Activated T-cell treated with anti-CD3 and anti-CD28 coated beads, Interleukin-2, amount 50 U/mL, for 24 hours (primary cell): Measurements from ENCODE around the gene TRDN.
"Not testable (repeated sequence)": the region's sequence is repeated elsewhere in the genome, so short reads cannot be mapped to it uniquely, and the experiment has no call there.

ENCODE experiments used
- DNase-seq: peaks from one replicate; pipeline ENCODE4 v3.0.0-alpha.2; 2020
- H3K27ac Mint-ChIP-seq: 2 replicates; pipeline ENCODE4 v1.8.0; 2020; ENCODE audit warnings: mild to moderate bottlenecking, mixed read lengths
- H3K27me3 Mint-ChIP-seq: 2 replicates; pipeline ENCODE4 v1.8.0; 2020; ENCODE audit warnings: mixed read lengths
- H3K36me3 Mint-ChIP-seq: 2 replicates; pipeline ENCODE4 v1.8.0; 2020; ENCODE audit warnings: low read depth, mixed read lengths
- H3K4me1 Mint-ChIP-seq: 2 replicates; pipeline ENCODE4 v1.8.0; 2020; ENCODE audit warnings: low read depth, mixed read lengths
- H3K4me3 Mint-ChIP-seq: 2 replicates; pipeline ENCODE4 v1.8.0; 2020; ENCODE audit warnings: mild to moderate bottlenecking, moderate library complexity, mixed read lengths
- H3K9me3 Mint-ChIP-seq: 2 replicates; pipeline ENCODE4 v1.8.0; 2020; ENCODE audit warnings: mixed read lengths

The TRDN gene

DNA sequence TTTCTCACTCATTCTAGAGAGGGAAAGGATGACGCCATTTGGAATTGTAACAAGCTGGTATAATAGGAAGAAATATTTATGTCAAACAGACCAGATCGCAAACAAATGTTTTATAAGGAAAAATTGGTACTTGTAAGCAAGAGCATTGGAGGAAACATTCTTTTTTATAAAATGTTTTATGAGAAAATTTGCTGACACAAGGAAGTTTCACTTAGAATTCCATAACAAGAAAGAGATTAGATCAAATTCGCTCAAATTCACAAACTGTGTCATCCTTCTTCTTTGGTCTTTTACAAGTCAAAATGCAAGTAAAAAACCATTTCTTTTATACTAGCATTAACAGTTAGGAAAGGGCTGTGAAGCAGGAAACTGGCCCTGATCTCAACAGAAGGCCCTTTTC, 179.9 kb downstream of the TRDN start:
- Mint-ChIP-seq H3K9me3 (peaks cover 17% of the 10 kb centered on the region), H3K4me3 (no peak overlapping the region), H3K4me1 (no peaks in the 10 kb centered on the region), H3K27ac (no peak overlapping the region), H3K36me3 (no peaks in the 10 kb centered on the region), H3K27me3 (no peaks in the 10 kb centered on the region)
- DNase-seq: no peak

GRCh38 chr6:123454448-123454847, 182.3 kb downstream of the TRDN start:
- H3K4me3 Mint-ChIP-seq: no peak overlapping the region
- H3K27ac Mint-ChIP-seq: no peak overlapping the region
- peaks cover 20% of the 10 kb centered on the region for H3K9me3 Mint-ChIP-seq
- DNase-seq: no peak
- H3K4me1 Mint-ChIP-seq: no peaks in the 10 kb centered on the region
- H3K36me3 Mint-ChIP-seq: no peaks in the 10 kb centered on the region
- H3K27me3 Mint-ChIP-seq: no peaks in the 10 kb centered on the region

DNA sequence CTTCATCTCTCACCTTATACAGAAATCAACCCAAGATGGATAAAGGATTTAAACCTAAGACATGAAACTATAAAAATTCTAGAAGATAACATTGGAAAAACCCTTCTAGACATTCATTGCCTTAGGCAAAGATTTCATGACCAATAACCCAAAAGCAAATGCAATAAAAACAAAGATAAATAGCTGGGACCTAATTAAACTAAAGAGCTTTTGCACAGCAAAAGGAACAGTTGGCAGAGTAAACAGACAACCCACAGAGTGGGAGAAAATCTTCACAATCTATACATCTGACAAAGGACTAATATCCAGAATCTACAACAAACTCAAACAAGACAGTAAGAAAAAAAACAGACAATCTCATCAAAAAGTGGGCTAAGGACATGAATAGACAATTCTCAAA, 183.7 kb downstream of the TRDN start:
- not testable (repeated sequence) for H3K4me3 Mint-ChIP-seq, DNase-seq, H3K36me3 Mint-ChIP-seq, H3K4me1 Mint-ChIP-seq, H3K27ac Mint-ChIP-seq, H3K27me3 Mint-ChIP-seq
- H3K9me3 Mint-ChIP-seq: peaks cover 20% of the 10 kb centered on the region

GRCh38 chr6:123448306-123448884, 188.4 kb downstream of the TRDN start:
- Mint-ChIP-seq H3K4me1 (no peaks in the 10 kb centered on the region), H3K9me3 (peaks cover 12% of the 10 kb centered on the region), H3K27ac (no peak overlapping the region), H3K27me3 (no peaks in the 10 kb centered on the region), H3K4me3 (no peak overlapping the region), H3K36me3 (no peaks in the 10 kb centered on the region)
- DNase-seq: no peak

GRCh38 chr6:123447315-123447937, 189.3 kb downstream of the TRDN start:
- Mint-ChIP-seq H3K4me1 (no peaks in the 10 kb centered on the region), H3K27ac (no peak overlapping the region), H3K36me3 (no peaks in the 10 kb centered on the region), H3K9me3 (peaks cover 3% of the 10 kb centered on the region), H3K4me3 (no peak overlapping the region), H3K27me3 (no peaks in the 10 kb centered on the region)
- no peak for DNase-seq

DNA sequence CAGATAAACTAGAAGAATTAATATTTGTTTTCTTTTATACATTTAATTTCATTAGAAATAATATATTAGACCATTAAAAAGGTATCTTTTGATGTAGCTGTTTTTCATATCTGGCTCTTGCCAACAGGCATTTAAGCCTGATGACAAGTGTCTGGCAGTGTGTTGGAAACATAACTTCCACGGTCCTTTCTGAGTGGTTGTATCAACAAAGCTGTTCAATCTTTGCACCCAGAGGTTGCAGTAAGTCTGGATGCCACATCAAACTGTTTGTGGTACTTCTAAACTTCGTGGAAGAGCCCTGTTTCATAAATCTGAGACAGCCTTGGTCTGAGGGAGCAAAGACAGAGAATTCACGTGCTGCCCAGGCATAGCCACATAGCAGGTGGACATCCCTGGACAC, 197.4 kb downstream of the TRDN start:
- H3K36me3 Mint-ChIP-seq: no peaks in the 10 kb centered on the region
- no peaks in the 10 kb centered on the region for H3K4me1 Mint-ChIP-seq
- no peaks in the 10 kb centered on the region for H3K9me3 Mint-ChIP-seq
- DNase-seq: no peak
- no peaks in the 10 kb centered on the region for H3K27me3 Mint-ChIP-seq
- no peak overlapping the region for H3K27ac Mint-ChIP-seq
- H3K4me3 Mint-ChIP-seq: no peak overlapping the region

GRCh38 chr6:123434186-123434585, 202.6 kb downstream of the TRDN start:
- H3K4me3 Mint-ChIP-seq: no peak overlapping the region
- H3K36me3 Mint-ChIP-seq: no peaks in the 10 kb centered on the region
- H3K4me1 Mint-ChIP-seq: no peaks in the 10 kb centered on the region
- no peaks in the 10 kb centered on the region for H3K27me3 Mint-ChIP-seq
- no peaks in the 10 kb centered on the region for H3K9me3 Mint-ChIP-seq
- no peak for DNase-seq
- no peak overlapping the region for H3K27ac Mint-ChIP-seq

- Mint-ChIP-seq H3K27me3 (no peaks in the 10 kb centered on the region), H3K36me3 (no peaks in the 10 kb centered on the region), H3K9me3 (no peaks in the 10 kb centered on the region), H3K4me3 (no peak overlapping the region), H3K27ac (no peak overlapping the region), H3K4me1 (no peaks in the 10 kb centered on the region)
- DNase-seq: no peak
These were observed 205.8 kb downstream of the TRDN start for GRCh38 chr6:123430970-123431369.

DNA sequence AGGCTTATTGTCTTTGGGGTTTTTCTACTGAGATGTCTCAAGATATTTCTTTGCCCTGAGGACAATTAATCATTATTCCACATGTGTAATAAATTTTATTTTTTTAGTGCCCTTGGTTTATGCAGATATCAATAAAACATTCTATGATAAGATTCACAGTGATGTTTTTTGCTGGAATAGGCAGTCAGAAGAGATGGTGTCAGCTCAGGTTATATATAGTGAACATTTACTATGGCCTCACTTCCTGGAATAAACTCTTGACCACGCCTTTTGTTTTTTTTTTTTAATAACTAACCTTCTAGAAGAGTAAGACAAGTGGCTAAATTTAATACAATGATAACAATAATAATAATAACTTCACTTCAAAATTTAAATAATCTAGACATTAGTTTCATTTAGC, 209.7 kb downstream of the TRDN start:
- Mint-ChIP-seq H3K27me3 (no peaks in the 10 kb centered on the region), H3K36me3 (no peaks in the 10 kb centered on the region), H3K4me1 (no peaks in the 10 kb centered on the region), H3K27ac (no peak overlapping the region), H3K9me3 (no peaks in the 10 kb centered on the region), H3K4me3 (no peak overlapping the region)
- DNase-seq: no peak

DNA sequence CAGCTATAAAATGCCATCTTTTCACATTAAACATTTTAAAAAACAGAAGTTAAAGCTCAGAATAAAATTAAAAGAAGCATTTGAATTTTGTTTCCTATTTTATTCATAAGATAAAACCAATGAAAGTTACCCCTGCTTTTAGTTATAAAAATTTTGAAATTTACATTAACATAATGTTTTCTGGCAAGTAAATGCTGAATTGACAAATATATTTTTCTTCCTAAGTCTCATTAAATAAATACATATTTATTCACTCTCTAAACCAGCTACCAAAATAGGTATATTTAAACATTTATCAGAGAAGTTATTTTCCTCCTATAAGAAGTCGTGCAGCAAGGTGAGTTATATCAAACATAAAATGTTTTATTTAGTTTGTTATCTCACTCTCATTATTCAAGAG, 213.6 kb downstream of the TRDN start:
- Mint-ChIP-seq H3K27ac (no peak overlapping the region), H3K4me1 (no peaks in the 10 kb centered on the region), H3K4me3 (no peak overlapping the region), H3K36me3 (no peaks in the 10 kb centered on the region), H3K27me3 (no peaks in the 10 kb centered on the region), H3K9me3 (no peaks in the 10 kb centered on the region)
- DNase-seq: no peak

DNA sequence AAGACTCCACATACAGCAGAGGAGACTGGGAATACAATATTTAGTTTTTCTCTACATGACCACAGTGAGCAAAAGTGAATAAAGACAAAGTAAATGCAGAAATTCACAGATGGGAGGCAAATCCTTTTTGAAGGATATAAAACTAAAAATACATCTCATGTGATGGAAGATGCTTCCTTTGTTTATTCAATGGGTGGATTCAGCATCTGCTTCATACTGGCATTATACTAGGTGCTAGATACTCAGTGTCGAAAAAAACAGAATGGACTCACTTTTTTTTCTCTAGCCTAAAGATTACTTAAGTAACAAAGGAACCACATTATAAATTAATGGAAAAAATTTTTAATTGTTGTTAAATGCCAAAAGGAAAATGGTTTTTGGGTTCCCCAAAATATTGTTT, 216.2 kb downstream of the TRDN start:
- H3K27me3 Mint-ChIP-seq: no peaks in the 10 kb centered on the region
- DNase-seq: no peak
- no peak overlapping the region for H3K27ac Mint-ChIP-seq
- H3K4me3 Mint-ChIP-seq: no peak overlapping the region
- no peaks in the 10 kb centered on the region for H3K36me3 Mint-ChIP-seq
- H3K9me3 Mint-ChIP-seq: no peaks in the 10 kb centered on the region
- no peaks in the 10 kb centered on the region for H3K4me1 Mint-ChIP-seq

GRCh38 chr6:123418071-123418470, 218.7 kb downstream of the TRDN start:
- Mint-ChIP-seq H3K36me3 (no peaks in the 10 kb centered on the region), H3K4me1 (no peaks in the 10 kb centered on the region), H3K27me3 (no peaks in the 10 kb centered on the region), H3K4me3 (no peak overlapping the region), H3K9me3 (no peaks in the 10 kb centered on the region), H3K27ac (no peak overlapping the region)
- DNase-seq: no peak

GRCh38 chr6:123417535-123417934, 219.2 kb downstream of the TRDN start:
- DNase-seq: no peak
- Mint-ChIP-seq H3K4me1 (no peaks in the 10 kb centered on the region), H3K36me3 (no peaks in the 10 kb centered on the region), H3K27ac (no peak overlapping the region), H3K27me3 (no peaks in the 10 kb centered on the region), H3K9me3 (no peaks in the 10 kb centered on the region), H3K4me3 (no peak overlapping the region)

DNA sequence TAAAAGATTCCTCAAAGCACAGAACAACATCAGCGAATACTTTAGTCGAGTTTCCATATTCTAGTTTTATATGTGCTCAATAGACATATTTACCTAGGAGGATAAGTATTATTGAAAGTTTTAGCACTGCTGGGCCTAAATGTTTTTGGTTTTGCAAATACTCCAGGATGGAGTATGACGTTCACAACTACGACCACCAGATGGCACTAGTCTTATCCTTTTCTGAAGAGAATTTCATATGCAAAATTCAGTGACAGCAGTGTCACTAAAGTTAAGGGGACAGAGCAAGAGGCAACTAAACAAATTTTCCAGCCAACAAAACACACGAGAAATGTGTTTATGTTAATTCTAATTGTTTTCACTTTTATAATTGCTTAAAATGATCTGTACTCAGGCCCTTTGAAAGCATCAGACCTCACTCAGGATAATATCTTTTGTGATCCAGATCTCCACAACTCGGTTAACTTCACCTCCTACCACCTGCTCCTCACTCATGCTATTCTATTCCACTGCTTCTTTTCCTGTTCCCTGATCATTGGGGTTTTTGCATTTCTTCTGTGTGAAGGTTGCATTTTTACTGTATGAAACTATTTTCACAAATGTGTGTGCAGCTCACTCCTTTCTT, 220.8 kb downstream of the TRDN start:
- no peaks in the 10 kb centered on the region for H3K9me3 Mint-ChIP-seq
- H3K4me3 Mint-ChIP-seq: no peak overlapping the region
- no peaks in the 10 kb centered on the region for H3K4me1 Mint-ChIP-seq
- no peaks in the 10 kb centered on the region for H3K27me3 Mint-ChIP-seq
- no peak overlapping the region for H3K27ac Mint-ChIP-seq
- no peak for DNase-seq
- H3K36me3 Mint-ChIP-seq: no peaks in the 10 kb centered on the region

GRCh38 chr6:123404975-123405374, 231.8 kb downstream of the TRDN start:
- no peak for DNase-seq
- H3K9me3 Mint-ChIP-seq: no peaks in the 10 kb centered on the region
- no peaks in the 10 kb centered on the region for H3K27me3 Mint-ChIP-seq
- H3K4me1 Mint-ChIP-seq: no peaks in the 10 kb centered on the region
- H3K27ac Mint-ChIP-seq: no peak overlapping the region
- H3K36me3 Mint-ChIP-seq: no peaks in the 10 kb centered on the region
- no peak overlapping the region for H3K4me3 Mint-ChIP-seq
